HUES64 (cell line): ENCODE measurements around the gene SPATS2.
"Not testable (repeated sequence)": the region's sequence is repeated elsewhere in the genome, so short reads cannot be mapped to it uniquely, and the experiment has no call there.

Source experiments
- H3K27ac ChIP-seq: 2 replicates; pipeline ENCODE4 v1.7.0; 2013; ENCODE audit warnings: low read depth, low read length, inconsistent platforms
- H3K27me3 ChIP-seq: 2 replicates; pipeline ENCODE4 v1.6.1; 2013; ENCODE audit warnings: mild to moderate bottlenecking, low read length; ENCODE audit not compliant: insufficient read depth
- H3K36me3 ChIP-seq: 2 replicates; pipeline ENCODE4 v1.6.1; 2013; ENCODE audit warnings: mild to moderate bottlenecking, low read length; ENCODE audit not compliant: insufficient read depth
- H3K4me1 ChIP-seq: 2 replicates; pipeline ENCODE4 v1.6.1; 2013; ENCODE audit warnings: mild to moderate bottlenecking, low read length, moderate library complexity; ENCODE audit not compliant: insufficient read depth
- H3K4me3 ChIP-seq: 2 replicates; pipeline ENCODE4 v1.5.1; 2013; ENCODE audit warnings: mild to moderate bottlenecking, low read length, moderate library complexity
- H3K9ac ChIP-seq: 2 replicates; pipeline ENCODE4 v1.6.1; 2013; ENCODE audit warnings: mild to moderate bottlenecking, low read depth, low read length
- H3K9me3 ChIP-seq: 2 replicates; pipeline ENCODE4 v1.6.1; 2013; ENCODE audit warnings: low read depth, low read length; ENCODE audit not compliant: insufficient read depth
- WGBS: fragments of 150-250, 120-280 bp; methylation state at CpG from one replicate; pipeline ENCODE4 v1.1.7; 2013; ENCODE audit warnings: missing lambda C conversion rate; 5-methylcytosine and 5-hydroxymethylcytosine counted together

Gene SPATS2

DNA sequence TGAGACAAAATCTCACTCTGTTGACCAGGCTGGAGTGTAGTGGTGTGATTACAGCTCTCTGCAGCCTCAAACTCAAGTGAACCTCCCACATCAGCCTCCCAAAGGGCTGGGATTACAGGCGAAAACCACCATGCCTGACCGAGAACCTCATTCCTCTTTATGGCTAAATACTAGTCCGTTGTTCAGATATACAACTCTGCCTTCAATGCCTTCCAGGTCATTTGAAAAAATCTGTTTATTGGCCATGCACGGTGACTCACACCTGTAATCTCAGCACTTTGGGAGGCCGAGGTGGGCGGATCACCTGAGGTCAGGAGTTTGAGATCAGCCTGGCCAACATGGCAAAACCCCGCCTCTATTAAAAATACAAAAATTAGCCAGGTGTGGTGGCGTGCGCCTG is 12.9 kb downstream of the SPATS2 start:
- H3K27ac ChIP-seq, H3K4me1 ChIP-seq, H3K9ac ChIP-seq, H3K4me3 ChIP-seq, H3K27me3 ChIP-seq, H3K9me3 ChIP-seq, H3K36me3 ChIP-seq: not testable (repeated sequence)
- 94% methylated on average over 9 of the region's 9 CpGs for WGBS

DNA sequence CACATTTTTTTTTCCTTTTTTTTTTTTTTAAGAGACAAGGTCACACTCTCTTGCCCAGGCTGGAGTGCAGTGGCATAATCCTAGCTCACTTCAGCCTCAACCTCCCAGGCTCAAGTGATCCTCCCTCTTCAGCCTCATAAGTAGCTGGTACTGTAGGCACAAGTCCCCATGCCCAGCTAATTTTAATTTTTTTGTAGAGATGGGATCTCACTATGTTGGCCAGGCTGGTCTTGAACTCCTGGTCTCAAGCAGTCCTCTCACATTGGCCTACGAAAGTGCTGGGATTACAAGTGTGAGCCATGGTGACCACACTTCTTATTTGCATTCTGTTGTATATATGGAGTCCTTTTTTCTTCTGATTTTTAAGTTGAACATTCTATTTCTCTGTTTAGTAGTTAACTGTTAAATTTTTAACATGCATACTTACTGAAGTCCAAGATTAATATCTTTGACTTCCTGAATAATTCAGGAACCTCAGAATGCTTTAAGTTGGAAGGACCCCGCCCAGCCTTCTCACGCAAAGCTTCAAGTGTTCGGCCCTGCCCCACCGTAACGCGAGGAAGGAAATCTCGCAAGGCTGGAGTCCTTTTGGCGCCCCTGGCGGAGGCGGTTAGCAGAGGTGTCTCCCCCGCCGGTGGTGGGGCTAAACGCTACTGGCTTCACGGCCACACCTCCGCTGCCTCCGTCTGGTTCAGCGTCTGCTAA is 21.6 kb downstream of the SPATS2 start:
- Histone ChIP-seq H3K4me1 (no peaks in the 10 kb centered on the region), H3K9ac (no peak overlapping the region), H3K9me3 (no peaks in the 10 kb centered on the region), H3K4me3 (peak overlapping the region; percentile 25; the same call in 1 of the 2 replicates), H3K27me3 (no peaks in the 10 kb centered on the region), H3K27ac (no peak overlapping the region), H3K36me3 (no peaks in the 10 kb centered on the region)
- WGBS, result 85% methylated on average over 18 of the region's 18 CpGs

DNA sequence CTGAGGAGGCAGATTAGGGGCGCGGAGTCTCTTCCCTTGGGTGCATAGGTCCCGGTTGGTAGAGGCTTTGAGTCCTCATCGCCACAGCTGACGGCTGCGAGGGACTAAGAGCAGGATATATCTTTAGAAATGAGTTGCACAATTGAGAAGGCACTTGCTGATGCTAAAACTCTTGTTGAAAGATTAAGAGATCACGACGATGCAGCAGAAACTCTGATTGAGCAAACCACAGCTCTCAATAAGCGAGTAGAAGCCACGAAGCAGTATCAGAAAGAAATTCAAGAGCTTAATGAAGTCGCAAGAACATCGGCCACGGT is 22.1 kb downstream of the SPATS2 start:
- peak overlapping the region; percentile 25; the same call in 1 of the 2 replicates for H3K4me3 ChIP-seq
- H3K36me3 ChIP-seq, result no peaks in the 10 kb centered on the region
- H3K4me1 ChIP-seq, result no peaks in the 10 kb centered on the region
- WGBS, result 89% methylated on average over 13 of the region's 13 CpGs
- no peak overlapping the region for H3K9ac ChIP-seq
- no peak overlapping the region for H3K27ac ChIP-seq
- H3K9me3 ChIP-seq, result no peaks in the 10 kb centered on the region
- H3K27me3 ChIP-seq, result no peaks in the 10 kb centered on the region

DNA sequence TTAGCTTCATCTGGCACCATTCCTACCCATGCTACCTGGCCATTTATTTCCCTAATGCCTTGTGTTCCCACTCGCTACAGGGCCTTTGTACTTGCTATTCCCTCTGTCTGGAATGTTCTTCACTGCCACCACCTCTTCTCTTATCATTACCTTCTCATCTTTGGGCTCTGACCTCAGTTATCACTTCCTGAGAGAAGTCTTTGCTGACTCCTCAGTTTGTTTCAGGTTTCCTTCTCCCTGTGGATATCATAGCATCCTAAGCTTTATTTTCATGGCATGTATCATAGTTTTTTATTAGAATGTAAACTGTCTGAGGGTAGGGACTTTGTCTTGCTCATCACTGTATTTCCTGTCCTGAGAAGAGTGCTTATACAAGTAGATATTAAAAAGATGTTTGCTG is 29.7 kb downstream of the SPATS2 start:
- H3K9ac ChIP-seq, result no peak overlapping the region
- no peak overlapping the region for H3K4me3 ChIP-seq
- peaks cover 18% of the 10 kb centered on the region for H3K4me1 ChIP-seq
- 94% methylated on average over 1 of the region's 1 CpG for WGBS
- no peaks in the 10 kb centered on the region for H3K27me3 ChIP-seq
- H3K9me3 ChIP-seq, result no peaks in the 10 kb centered on the region
- no peak overlapping the region for H3K27ac ChIP-seq
- H3K36me3 ChIP-seq, result no peaks in the 10 kb centered on the region

DNA sequence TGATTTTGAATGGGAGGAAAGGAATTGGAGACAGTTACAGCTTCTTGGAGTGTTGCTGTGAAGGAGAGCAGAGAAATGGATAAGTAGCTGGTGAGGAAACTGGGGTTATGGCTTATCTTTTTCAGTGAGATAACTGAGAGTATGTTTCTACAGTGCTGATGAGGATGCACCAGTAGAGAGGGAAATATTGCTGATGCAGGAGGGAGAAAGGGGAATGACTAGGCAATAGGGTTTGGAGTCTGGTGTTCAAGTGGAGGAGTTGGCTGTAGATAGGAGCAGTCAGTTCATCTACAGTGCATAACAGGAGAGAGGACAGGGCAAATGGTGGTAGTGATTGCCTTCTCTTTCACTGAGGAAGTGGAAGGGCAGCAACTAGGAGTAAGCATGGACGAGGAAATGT is 33.0 kb downstream of the SPATS2 start:
- peaks cover 18% of the 10 kb centered on the region for H3K4me1 ChIP-seq
- H3K36me3 ChIP-seq, result no peaks in the 10 kb centered on the region
- WGBS, result 92% methylated on average over 1 of the region's 1 CpG

DNA sequence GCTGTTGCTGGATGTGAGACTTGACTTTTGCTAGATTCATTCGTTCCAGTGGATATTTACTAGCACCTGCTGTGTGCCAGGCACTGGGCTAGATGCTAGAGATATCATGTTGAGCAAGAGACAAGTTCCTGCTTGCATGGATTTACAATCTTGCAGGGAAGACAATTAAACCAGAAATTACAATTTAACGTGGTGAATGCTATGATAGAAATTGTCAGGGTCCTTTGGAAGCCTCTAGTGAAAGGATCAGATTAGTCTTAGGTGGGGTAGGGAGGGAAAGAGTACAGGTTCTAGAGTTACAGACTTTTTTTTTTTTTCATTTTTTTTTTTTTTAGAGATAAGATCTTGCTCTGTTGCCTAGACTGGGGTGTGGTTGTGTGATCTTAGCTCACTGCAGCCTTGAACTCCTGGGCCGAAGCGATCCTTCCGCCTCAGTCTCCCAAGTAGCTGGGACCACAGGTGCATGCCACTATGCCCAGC is 36.7 kb downstream of the SPATS2 start:
- no peaks in the 10 kb centered on the region for H3K9me3 ChIP-seq
- peaks cover 8% of the 10 kb centered on the region; the same call in 1 of the 2 replicates for H3K4me1 ChIP-seq
- H3K27me3 ChIP-seq, result no peaks in the 10 kb centered on the region
- 0 out of 2 replicates have a peak, but pooled peaks cover 3% of the 10 kb centered on the region for H3K36me3 ChIP-seq
- H3K4me3 ChIP-seq, result no peak overlapping the region
- no peak overlapping the region for H3K27ac ChIP-seq
- 93% methylated on average over 5 of the region's 5 CpGs for WGBS
- no peak overlapping the region for H3K9ac ChIP-seq

More for the DNA sequence above, 33.0 kb downstream of the SPATS2 start:
- Histone ChIP-seq H3K9me3 (no peaks in the 10 kb centered on the region), H3K9ac (no peak overlapping the region), H3K4me3 (no peak overlapping the region), H3K27me3 (no peaks in the 10 kb centered on the region), H3K27ac (no peak overlapping the region)

DNA sequence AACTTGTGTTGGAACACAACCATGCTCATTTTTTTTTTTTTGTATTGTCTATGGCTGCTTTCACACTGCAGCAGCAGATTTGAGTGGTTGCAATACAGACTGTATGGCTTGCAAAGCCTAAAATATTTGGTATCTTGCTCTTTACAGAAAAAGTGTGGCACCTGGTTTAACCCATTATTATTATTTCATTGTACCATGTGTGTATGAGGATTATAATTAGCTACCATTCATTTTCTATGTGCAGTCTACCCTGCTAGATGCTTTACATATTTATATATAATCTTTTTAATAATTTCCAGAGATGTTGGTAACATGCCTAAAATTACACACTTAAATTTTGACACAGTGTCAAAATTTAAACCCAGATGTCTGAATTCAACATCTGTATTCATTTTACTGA is 37.7 kb downstream of the SPATS2 start:
- H3K4me1 ChIP-seq, result 0 out of 2 replicates have a peak, but pooled peaks cover 4% of the 10 kb centered on the region
- H3K27me3 ChIP-seq, result no peaks in the 10 kb centered on the region
- H3K36me3 ChIP-seq, result 0 out of 2 replicates have a peak, but pooled peaks cover 3% of the 10 kb centered on the region
- H3K27ac ChIP-seq, result no peak overlapping the region
- H3K4me3 ChIP-seq, result no peak overlapping the region
- no peaks in the 10 kb centered on the region for H3K9me3 ChIP-seq
- no peak overlapping the region for H3K9ac ChIP-seq

DNA sequence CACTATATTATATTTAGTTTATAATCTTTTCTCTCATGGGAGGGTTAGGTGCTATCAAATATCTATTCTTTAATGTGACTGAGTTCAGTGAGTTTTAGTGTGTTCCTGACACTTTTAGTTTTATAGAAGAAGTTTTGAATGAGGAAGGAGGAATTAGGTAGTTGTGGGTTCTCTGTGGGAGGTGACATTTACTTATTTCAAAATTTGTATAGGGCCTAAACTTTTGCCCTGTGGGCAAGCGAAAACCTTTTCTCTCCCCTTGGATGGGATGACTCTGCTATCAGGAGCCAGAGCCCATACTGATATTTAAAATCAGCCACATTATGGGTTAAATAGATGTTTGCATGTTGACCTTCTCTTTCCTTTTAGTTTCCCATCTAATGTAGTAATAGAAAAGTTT is 43.6 kb downstream of the SPATS2 start:
- WGBS, result 100% methylated on average over 1 of the region's 1 CpG
- Histone ChIP-seq H3K9ac (no peak overlapping the region), H3K27me3 (no peaks in the 10 kb centered on the region), H3K36me3 (0 out of 2 replicates have a peak, but pooled peaks cover 3% of the 10 kb centered on the region), H3K9me3 (no peaks in the 10 kb centered on the region), H3K4me1 (no peaks in the 10 kb centered on the region), H3K4me3 (no peak overlapping the region), H3K27ac (no peak overlapping the region)

DNA sequence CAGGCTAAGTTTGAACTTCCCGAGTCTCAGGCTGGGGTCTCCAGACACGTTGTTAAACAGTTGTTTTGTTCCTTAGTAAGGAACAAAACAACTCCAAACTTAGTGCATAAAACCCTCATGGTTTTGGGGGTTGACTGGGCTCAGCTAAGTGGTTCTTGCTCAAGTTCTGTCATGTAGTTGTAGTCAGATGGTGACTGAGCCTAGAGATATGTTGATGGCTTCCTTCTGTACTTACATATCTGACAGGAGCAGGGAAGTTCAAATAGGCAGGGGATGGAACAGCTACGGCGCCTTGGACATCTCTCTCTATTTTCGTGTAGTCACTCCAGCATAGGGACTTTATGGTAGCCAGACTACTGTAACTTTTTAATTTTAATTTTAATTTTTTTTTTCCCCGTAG is 45.7 kb downstream of the SPATS2 start:
- no peaks in the 10 kb centered on the region for H3K27me3 ChIP-seq
- H3K36me3 ChIP-seq, result 0 out of 2 replicates have a peak, but pooled peaks cover under 1% of the 10 kb centered on the region
- no peaks in the 10 kb centered on the region for H3K4me1 ChIP-seq
- WGBS, result 91% methylated on average over 6 of the region's 6 CpGs
- H3K27ac ChIP-seq, result no peak overlapping the region
- H3K9ac ChIP-seq, result no peak overlapping the region
- H3K4me3 ChIP-seq, result no peak overlapping the region
- no peaks in the 10 kb centered on the region for H3K9me3 ChIP-seq

DNA sequence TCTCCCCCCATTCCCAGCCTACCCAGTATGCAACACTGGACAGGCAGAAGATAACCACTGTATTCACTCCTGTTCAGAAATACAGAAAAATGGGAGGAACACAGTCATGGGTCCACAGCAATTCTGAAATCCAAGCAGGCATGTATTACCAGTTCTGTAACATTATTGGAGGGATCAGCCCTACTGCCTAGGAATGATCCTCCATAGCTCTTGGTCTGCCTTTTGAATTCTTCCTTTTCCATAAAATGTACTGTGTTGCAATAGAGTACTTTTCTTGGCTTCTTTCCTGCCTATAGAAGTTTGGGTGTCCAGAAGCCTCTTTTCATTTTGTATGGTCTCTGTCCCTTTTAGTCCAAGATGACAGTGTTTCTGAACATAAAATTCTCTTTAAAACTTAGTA is 46.5 kb downstream of the SPATS2 start:
- H3K36me3 ChIP-seq, result no peaks in the 10 kb centered on the region
- H3K4me3 ChIP-seq, result no peak overlapping the region
- H3K4me1 ChIP-seq, result peaks cover 6% of the 10 kb centered on the region
- no peak overlapping the region for H3K27ac ChIP-seq
- no peaks in the 10 kb centered on the region for H3K9me3 ChIP-seq
- no peak overlapping the region for H3K9ac ChIP-seq
- no peaks in the 10 kb centered on the region for H3K27me3 ChIP-seq

DNA sequence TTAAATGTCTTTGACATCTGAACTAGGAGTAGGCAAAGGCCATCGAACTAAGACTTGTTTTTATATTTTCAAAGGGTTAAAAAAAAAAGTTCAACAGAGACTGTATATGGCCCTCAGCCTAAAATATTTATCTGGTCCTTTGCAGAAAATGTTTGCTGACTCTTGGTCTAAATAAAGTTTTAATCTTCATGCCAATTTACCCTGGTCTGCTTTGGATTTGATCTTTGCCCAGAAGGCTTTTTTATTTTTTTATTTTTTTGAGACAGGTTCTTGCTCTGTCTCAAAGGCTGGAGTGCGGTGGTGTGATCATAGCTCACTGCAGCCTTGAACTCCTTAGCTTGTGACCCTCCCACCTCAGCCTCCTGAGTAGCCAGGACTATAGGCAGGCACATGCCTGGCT is 47.1 kb downstream of the SPATS2 start:
- Histone ChIP-seq H3K27ac (no peak overlapping the region), H3K9ac (no peak overlapping the region), H3K27me3 (no peaks in the 10 kb centered on the region), H3K4me1 (peaks cover 9% of the 10 kb centered on the region), H3K36me3 (no peaks in the 10 kb centered on the region), H3K9me3 (no peaks in the 10 kb centered on the region), H3K4me3 (no peak overlapping the region)
- 93% methylated on average over 2 of the region's 2 CpGs for WGBS

DNA sequence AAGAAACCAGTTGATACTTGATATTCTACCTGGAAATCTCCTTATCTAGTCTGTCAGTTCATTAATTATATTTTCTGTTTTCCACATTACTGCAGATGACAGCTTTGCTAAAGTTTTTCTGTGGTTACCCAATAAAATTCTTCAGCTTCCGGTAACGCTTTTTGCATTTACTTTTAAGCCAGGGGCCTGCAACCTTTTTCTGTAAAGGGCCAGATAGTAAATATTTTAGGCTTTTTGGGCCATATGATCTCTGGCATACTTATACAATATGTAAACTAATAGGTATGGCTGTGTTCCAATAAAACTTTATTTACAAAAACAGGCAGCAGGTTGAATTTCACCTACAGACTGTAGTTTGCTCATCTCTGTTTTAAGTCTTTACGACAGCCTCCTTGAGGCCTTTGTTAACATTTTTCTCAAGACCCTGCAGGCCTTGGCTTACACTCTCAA is 48.3 kb downstream of the SPATS2 start:
- H3K9ac ChIP-seq, result no peak overlapping the region
- 93% methylated on average over 3 of the region's 3 CpGs for WGBS
- no peak overlapping the region for H3K27ac ChIP-seq
- H3K9me3 ChIP-seq, result no peaks in the 10 kb centered on the region
- H3K4me1 ChIP-seq, result peaks cover 15% of the 10 kb centered on the region
- no peaks in the 10 kb centered on the region for H3K36me3 ChIP-seq
- H3K4me3 ChIP-seq, result no peak overlapping the region
- H3K27me3 ChIP-seq, result no peaks in the 10 kb centered on the region
